Measurements from ENCODE around the gene RCCD1. TPM values are rescaled to one million over a fixed set of nuclear protein-coding genes. Genes with fewer than 3 reads are reported as not detected.

The RCCD1 gene
- total and polyA plus RNA-seq, 2 of the 8 experiments (the other 6 are each of a cell fraction or from before 2014, with no cell fraction given) = 9.9 to 18.8 TPM

GRCh38 chr15:90936823-90937222 is 17.9 kb upstream of the RCCD1 start:
- Histone ChIP-seq H2BK12ac (ENCODE audit: low read depth, low read length) (no peak overlapping the region), H2BK120ac (replicated peaks; ENCODE audit: low read depth, low read length) (no peak overlapping the region), H3K4me3 (ENCODE audit: extremely low read depth in 1 of 4, insufficient read depth in 2 of 4, low read depth in 3 of 4, low read length in 4 of 4) (no peak overlapping the region), H3K9ac (replicated peaks in 1 of 4; ENCODE audit: extremely low read depth in 1 of 4, low read depth in 3 of 4, low read length in 3 of 4) (no peak overlapping the region), H3K18ac (ENCODE audit: extremely low read depth, low read length) (no peak overlapping the region), H4K5ac (ENCODE audit: insufficient read length, low read depth, low read length) (no peak overlapping the region), H3K27ac (ENCODE audit: low read depth, low read length) (no peak overlapping the region), H2BK20ac (ENCODE audit: low read length) (no peak overlapping the region), H3K4ac (replicated peaks; ENCODE audit: insufficient read length, low read depth, low read length) (no peak overlapping the region), H3K56ac (replicated peaks; ENCODE audit: insufficient read length, low read depth, low read length) (no peak overlapping the region), H3K23ac (ENCODE audit: insufficient read length) (no peak overlapping the region), H3K79me1 (ENCODE audit: low read depth, low read length) (no peaks in the 10 kb centered on the region), H4K91ac (replicated peaks; ENCODE audit: insufficient read length, low read length) (no peak overlapping the region), H4K8ac (ENCODE audit: extremely low read depth, insufficient read depth, low read length) (no peak overlapping the region), H2BK15ac (ENCODE audit: low read length) (no peak overlapping the region), H3K4me2 (ENCODE audit: insufficient read depth in 1 of 2, low read depth in 2 of 2, low read length in 2 of 2) (no peak overlapping the region), H3K27me3 (replicated peaks in 1 of 4; ENCODE audit: control insufficient read depth in 3 of 4, extremely low read depth in 1 of 4, insufficient read depth in 3 of 4, low read length in 3 of 4) (0 out of 7 replicates have a peak, but pooled peaks cover 0 to 4% (median 0%) of the 10 kb centered on the region in 4 experiments), H4K20me1 (replicated peaks in 1 of 2; ENCODE audit: control insufficient read depth in 1 of 2, insufficient read depth in 2 of 2, low read length in 2 of 2) (peaks cover 0 to 4% of the 10 kb centered on the region in 2 experiments), H3K23me2 (ENCODE audit: low read depth, low read length) (peaks cover 11% of the 10 kb centered on the region; the same call in 1 of the 2 replicates), H2AK5ac (ENCODE audit: low read depth, low read length) (no peak overlapping the region), H3K9me3 (ENCODE audit: insufficient read depth in 2 of 2, low read depth in 1 of 2, low read length in 1 of 2) (no peaks in the 10 kb centered on the region), H3K36me3 (ENCODE audit: control insufficient read depth in 2 of 4, insufficient read depth in 4 of 4, low read length in 3 of 4) (peaks cover 2 to 31% (median 18%) of the 10 kb centered on the region in 4 experiments; a peak in 7 of 8 replicates), H2AFZ (ENCODE audit: low read length) (no peak overlapping the region), H3K4me1 (replicated peaks in 1 of 4; ENCODE audit: control insufficient read depth in 3 of 4, insufficient read depth in 4 of 4, low read length in 3 of 4) (peaks cover 0 to 11% (median 6%) of the 10 kb centered on the region in 4 experiments; a peak in 6 of 7 replicates), H3K79me2 (ENCODE audit: control insufficient read depth in 1 of 2, insufficient read depth in 2 of 2, low read length in 2 of 2) (no peaks in the 10 kb centered on the region), H3K14ac (ENCODE audit: insufficient read length) (no peak overlapping the region), H2BK5ac (ENCODE audit: low read depth, low read length) (no peak overlapping the region)
- POLR2A ChIA-PET (ENCODE audit: partially characterized antibody) = interaction anchor here (0.7 kb wide), 1 partner anchor 18 kb away, joined by 3 read pairs; the partner anchor contains the start of gene RCCD1
- TF ChIP-seq POU5F1 (IDR thresholded peaks at IDR 0.05; ENCODE audit: low read depth, low read length) = no peak
- FAIRE-seq = no peak
- WGBS, 2 experiments (ENCODE audit: extremely low coverage in 1 of 2, insufficient coverage in 1 of 2, insufficient read length in 1 of 2, insufficient replicate concordance in 2 of 2, low coverage in 1 of 2, low lambda C conversion rate in 2 of 2, missing lambda C conversion rate in 1 of 2) = 95% methylated on average over 1 of the region's 1 CpG; no CpG with 5 or more reads in 1 of the 2 experiments
- CTCF ChIA-PET (ENCODE audit: partially characterized antibody) = interaction anchor here (0.9 to 20.7 kb wide), 8 partner anchors 8 to 120 kb away, joined by 3 to 306 read pairs (median 38); partner anchors contain the start of genes FES, MAN2A2 and RCCD1
- no peak for DNase-seq (ENCODE audit: low read depth in 1 of 2, low spot score in 2 of 2)

All from H1 (cell line).